Neuronal stem cell (in vitro differentiated cells): ENCODE measurements around the gene TYRO3.

ENCODE experiments used
- DNase-seq: peaks from one replicate; pipeline ENCODE4 v3.0.0-alpha.2; 2013; ENCODE audit warnings: low spot score
- H2AFZ ChIP-seq: one replicate; pipeline ENCODE4 v1.6.1; 2013; ENCODE audit warnings: mild to moderate bottlenecking, low read length, inconsistent platforms
- H2AK5ac ChIP-seq: 2 replicates; pipeline ENCODE4 v1.6.1; 2013; ENCODE audit warnings: low read depth, mild to moderate bottlenecking, inconsistent platforms, low read length, moderate library complexity, mixed read lengths
- H2BK120ac ChIP-seq: 2 replicates; pipeline ENCODE4 v1.6.1; 2013; ENCODE audit warnings: low read depth, mild to moderate bottlenecking, inconsistent platforms, low read length, moderate library complexity, mixed read lengths
- H2BK12ac ChIP-seq: one replicate; pipeline ENCODE4 v1.6.1; 2013; ENCODE audit warnings: low read length, inconsistent platforms
- H2BK15ac ChIP-seq: 2 replicates; pipeline ENCODE4 v1.6.1; 2013; ENCODE audit warnings: mild to moderate bottlenecking, low read length, inconsistent platforms, mixed read lengths
- H2BK5ac ChIP-seq: one replicate; pipeline ENCODE4 v1.6.1; 2013; ENCODE audit warnings: inconsistent platforms, mild to moderate bottlenecking, low read length, moderate library complexity
- H3K14ac ChIP-seq: one replicate; pipeline ENCODE4 v1.6.1; 2013; ENCODE audit warnings: low read length, inconsistent platforms
- H3K18ac ChIP-seq: 2 replicates; pipeline ENCODE4 v1.6.1; 2013; ENCODE audit warnings: low read length, inconsistent platforms
- H3K23ac ChIP-seq: 2 replicates; pipeline ENCODE4 v1.6.1; 2013; ENCODE audit warnings: low read depth, mild to moderate bottlenecking, mixed read lengths, low read length, inconsistent platforms; ENCODE audit not compliant: poor library complexity
- H3K27ac ChIP-seq: replicated peaks from 3 replicates; pipeline ENCODE4 v1.5.1; 2013; ENCODE audit warnings: low read length, inconsistent platforms
- H3K27me3 ChIP-seq, 3 experiments: 2 replicates each; pipeline ENCODE4 v1.6.1; 2013; ENCODE audit warnings: low read length in 3 of 3, mild to moderate bottlenecking in 2 of 3, inconsistent platforms in 1 of 3, low read depth in 1 of 3, mixed read lengths in 1 of 3, moderate library complexity in 1 of 3; ENCODE audit not compliant: control insufficient read depth in 3 of 3, insufficient read depth in 3 of 3
- H3K36me3 ChIP-seq, 2 donors: replicated peaks in 1 of 2; 2 replicates each; pipeline ENCODE4 v1.6.1; 2013; ENCODE audit warnings: low read length in 2 of 2; ENCODE audit not compliant: control insufficient read depth in 2 of 2, insufficient read depth in 2 of 2
- H3K4ac ChIP-seq: 2 replicates; pipeline ENCODE4 v1.6.1; 2013; ENCODE audit warnings: inconsistent platforms, mild to moderate bottlenecking, low read length, moderate library complexity
- H3K4me1 ChIP-seq, 2 donors: 1 replicate in 1 of 2; 2 replicates in 1 of 2; pipeline ENCODE4 v1.6.1; 2013; ENCODE audit warnings: low read length in 2 of 2, low read depth in 1 of 2; ENCODE audit not compliant: control insufficient read depth in 2 of 2, insufficient read depth in 1 of 2
- H3K4me2 ChIP-seq: one replicate; pipeline ENCODE4 v1.6.1; 2013; ENCODE audit warnings: mild to moderate bottlenecking, low read length, inconsistent platforms; ENCODE audit not compliant: insufficient read depth, poor library complexity, severe bottlenecking
- H3K4me3 ChIP-seq, 2 donors: 2 replicates each; pipeline ENCODE4 v1.5.1; 2013; ENCODE audit warnings: low read length in 2 of 2, mild to moderate bottlenecking in 2 of 2, inconsistent platforms in 1 of 2, moderate library complexity in 1 of 2
- H3K79me1 ChIP-seq: one replicate; pipeline ENCODE4 v1.6.1; 2013; ENCODE audit warnings: low read depth, mild to moderate bottlenecking, inconsistent platforms, low read length, moderate library complexity
- H3K9ac ChIP-seq: one replicate; pipeline ENCODE4 v1.6.1; 2013; ENCODE audit warnings: mild to moderate bottlenecking, low read depth, low read length, inconsistent platforms; ENCODE audit not compliant: poor library complexity
- H3K9me3 ChIP-seq, 2 donors: replicated peaks in 1 of 2; 2 replicates each; pipeline versions ENCODE3 to v1.6.1; 2013; ENCODE audit warnings: low read length in 2 of 2, mild to moderate bottlenecking in 2 of 2, inconsistent platforms in 1 of 2, low read depth in 1 of 2, mixed read lengths in 1 of 2, moderate library complexity in 1 of 2; ENCODE audit not compliant: control insufficient read depth in 2 of 2, insufficient read depth in 1 of 2
- H4K8ac ChIP-seq: one replicate; pipeline ENCODE4 v1.6.1; 2013; ENCODE audit warnings: low read depth, mild to moderate bottlenecking, inconsistent platforms, low read length, moderate library complexity
- H4K91ac ChIP-seq: one replicate; pipeline ENCODE4 v1.6.1; 2013; ENCODE audit warnings: low read length, low read depth, mild to moderate bottlenecking, inconsistent platforms; ENCODE audit not compliant: poor library complexity
- WGBS, 2 donors: extraction: QIAGEN DNeasy Blood & Tissue Kit; methylation state at CpG; one replicate each; pipeline ENCODE4 v1.1.7; 2013; ENCODE audit warnings: missing lambda C conversion rate in 2 of 2, mixed read lengths in 1 of 2; ENCODE audit not compliant: insufficient read length in 2 of 2, insufficient replicate concordance in 1 of 2; ENCODE audit errors: extremely low coverage in 2 of 2; 5-methylcytosine and 5-hydroxymethylcytosine counted together

TYRO3 gene

DNA sequence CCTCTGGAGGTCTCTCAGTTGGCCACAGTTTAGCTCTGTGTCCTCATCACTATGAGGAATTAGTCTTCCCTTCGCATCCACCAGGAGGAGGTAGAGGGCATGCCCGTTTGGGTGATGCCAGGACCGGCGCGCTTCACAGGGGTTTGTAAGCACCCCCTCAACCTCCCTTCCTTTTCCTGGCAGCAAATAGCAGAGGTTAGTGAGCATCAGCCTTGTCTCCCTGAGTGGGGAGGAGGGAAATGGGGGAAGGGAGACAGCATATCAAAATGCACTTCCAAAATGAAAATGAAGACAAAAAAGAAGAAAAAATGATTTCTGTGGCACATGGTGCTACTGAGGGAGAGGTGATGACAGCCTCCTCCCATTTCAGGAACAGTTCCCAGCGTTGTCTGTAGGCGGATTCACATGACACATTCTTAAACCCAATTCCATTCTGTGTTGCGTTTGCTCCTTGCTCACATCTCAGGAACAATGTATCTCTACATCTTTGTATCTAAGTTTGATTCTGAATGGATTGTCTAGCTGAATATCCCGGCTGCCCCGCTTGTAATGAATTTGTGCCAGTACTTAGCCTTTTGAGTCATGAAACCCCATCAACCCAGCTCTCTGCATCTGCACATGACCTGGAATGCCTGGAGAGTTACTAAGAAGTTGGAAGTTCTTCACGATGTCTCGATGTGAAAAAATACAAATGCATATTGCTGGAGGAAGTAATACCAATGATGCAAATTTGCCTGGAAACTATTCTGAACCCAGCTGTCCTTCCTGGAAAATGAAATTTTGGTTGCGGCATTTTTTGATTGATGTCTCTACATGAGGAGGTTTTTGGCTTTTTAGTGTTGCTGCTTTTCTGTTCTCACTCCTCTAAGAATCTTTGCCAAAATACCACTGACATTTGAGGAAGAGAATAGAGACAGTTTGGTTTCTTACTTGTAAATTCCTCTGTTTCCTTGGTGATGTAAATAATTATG is 45.2 kb downstream of the TYRO3 start:
- Histone ChIP-seq H3K9ac (no peak overlapping the region), H3K79me1 (no peaks in the 10 kb centered on the region), H2AK5ac (no peak overlapping the region), H3K23ac (no peak overlapping the region), H3K27me3 (peaks cover 0 to 3% (median 0%) of the 10 kb centered on the region in 3 experiments), H3K4ac (no peak overlapping the region), H2AFZ (peak overlapping the region; percentile 75), H2BK5ac (no peak overlapping the region), H3K4me3 (no peak overlapping the region), H3K27ac (no peak overlapping the region), H3K18ac (no peak overlapping the region), H3K36me3 (no peaks in the 10 kb centered on the region), H3K9me3 (no peaks in the 10 kb centered on the region), H2BK120ac (no peak overlapping the region), H3K4me2 (no peak overlapping the region), H2BK15ac (no peak overlapping the region), H2BK12ac (no peak overlapping the region), H4K8ac (no peak overlapping the region), H3K14ac (no peak overlapping the region), H3K4me1 (peaks cover 0 to 1% of the 10 kb centered on the region in 2 donors), H4K91ac (no peak overlapping the region)
- peak; percentile 47 for DNase-seq
- no CpG with 5 or more reads among the region's 13 CpGs for WGBS, 2 donors

DNA sequence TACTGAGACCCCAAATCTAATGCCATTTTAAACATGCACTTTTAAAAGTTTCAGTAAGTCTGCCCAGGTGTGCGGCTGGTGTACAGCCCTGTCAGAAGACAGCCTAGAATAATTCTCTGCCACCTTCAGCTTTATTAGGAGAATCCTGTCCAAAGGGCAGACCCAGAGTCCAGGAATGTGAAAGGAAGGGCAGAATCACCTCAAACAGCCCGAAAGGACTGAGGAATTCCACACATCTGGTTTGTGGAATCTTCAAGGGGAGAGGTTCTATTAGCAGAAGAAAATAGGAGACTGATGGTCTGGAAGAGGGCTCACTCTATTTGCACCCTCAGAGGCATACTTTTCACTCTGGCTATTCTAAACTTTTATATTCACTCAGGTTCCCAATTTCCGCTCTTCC is 46.6 kb downstream of the TYRO3 start:
- Histone ChIP-seq H2BK15ac (no peak overlapping the region), H3K4me3 (no peak overlapping the region), H2AFZ (no peak overlapping the region), H2BK120ac (no peak overlapping the region), H2BK12ac (no peak overlapping the region), H3K36me3 (no peaks in the 10 kb centered on the region), H2BK5ac (no peak overlapping the region), H3K23ac (no peak overlapping the region), H3K27me3 (peaks cover 0 to 3% (median 0%) of the 10 kb centered on the region in 3 experiments), H3K4ac (no peak overlapping the region), H3K18ac (no peak overlapping the region), H3K9ac (no peak overlapping the region), H4K8ac (no peak overlapping the region), H3K4me1 (peaks cover 0 to 1% of the 10 kb centered on the region in 2 donors), H4K91ac (no peak overlapping the region), H3K4me2 (no peak overlapping the region), H3K79me1 (no peaks in the 10 kb centered on the region), H3K27ac (no peak overlapping the region), H3K14ac (no peak overlapping the region), H2AK5ac (no peak overlapping the region), H3K9me3 (no peaks in the 10 kb centered on the region)
- WGBS, 2 donors = no CpG with 5 or more reads among the region's 3 CpGs
- no peak for DNase-seq

DNA sequence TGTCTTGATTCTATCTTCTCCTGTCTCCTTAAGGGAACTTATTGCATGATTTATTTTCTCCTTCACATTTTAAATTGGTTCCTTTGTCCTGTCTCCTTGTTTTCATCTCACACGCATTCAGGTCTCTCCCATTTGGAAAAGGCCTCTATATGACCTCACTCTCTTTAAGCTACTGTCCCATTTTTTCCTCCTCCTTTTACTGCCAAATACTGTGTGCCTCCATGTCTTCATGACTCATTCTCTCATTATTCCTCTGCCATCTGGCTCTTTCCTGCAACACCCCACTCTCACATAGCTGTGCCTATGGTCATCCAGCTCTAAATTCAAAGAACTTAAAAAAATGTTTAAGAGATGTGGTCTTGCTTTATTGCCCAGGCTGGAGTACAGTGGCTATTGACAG is 48.0 kb downstream of the TYRO3 start:
- Histone ChIP-seq H4K91ac (no peak overlapping the region), H3K27me3 (peaks cover 0 to 3% (median 0%) of the 10 kb centered on the region in 3 experiments), H2BK120ac (no peak overlapping the region), H2BK15ac (no peak overlapping the region), H3K9me3 (no peaks in the 10 kb centered on the region), H3K14ac (no peak overlapping the region), H2AK5ac (no peak overlapping the region), H3K79me1 (no peaks in the 10 kb centered on the region), H2BK12ac (no peak overlapping the region), H2BK5ac (no peak overlapping the region), H3K4ac (no peak overlapping the region), H3K4me3 (no peak overlapping the region), H3K4me1 (peaks cover 0 to 1% of the 10 kb centered on the region in 2 donors), H3K4me2 (no peak overlapping the region), H3K23ac (no peak overlapping the region), H3K18ac (no peak overlapping the region), H3K27ac (no peak overlapping the region), H3K9ac (no peak overlapping the region), H2AFZ (no peak overlapping the region), H4K8ac (no peak overlapping the region), H3K36me3 (no peaks in the 10 kb centered on the region)
- no peak for DNase-seq
- no CpG with 5 or more reads among the region's 1 CpG for WGBS, 2 donors

DNA sequence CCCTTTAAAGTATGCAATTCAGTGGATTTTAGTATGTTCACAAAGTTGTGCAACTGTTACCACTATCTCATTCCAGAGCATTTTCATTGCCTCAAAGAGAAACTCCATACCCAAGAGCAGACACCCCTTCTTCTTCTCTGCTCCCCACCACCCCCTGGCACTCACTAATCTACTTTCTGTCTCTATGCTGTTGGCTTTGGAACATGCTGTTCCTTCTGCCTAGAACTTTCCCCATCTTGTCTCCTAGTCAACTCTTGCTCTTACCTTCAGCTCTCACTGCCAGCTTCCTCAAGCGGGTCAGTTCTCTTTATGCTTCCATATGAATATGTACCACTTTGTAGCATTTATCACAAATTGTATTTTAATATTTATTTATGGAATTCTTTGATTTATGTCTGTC is 50.1 kb downstream of the TYRO3 start:
- H3K4me1 ChIP-seq = no peaks in the 10 kb centered on the region
- no CpG with 5 or more reads among the region's 1 CpG for WGBS, 2 donors

More for the DNA sequence above, 50.1 kb downstream of the TYRO3 start:
- no peak overlapping the region for H2BK5ac ChIP-seq
- H2AK5ac ChIP-seq = no peak overlapping the region
- no peaks in the 10 kb centered on the region for H3K27me3 ChIP-seq
- no peak overlapping the region for H2AFZ ChIP-seq
- H3K79me1 ChIP-seq = no peaks in the 10 kb centered on the region
- no peaks in the 10 kb centered on the region for H3K36me3 ChIP-seq
- no peak overlapping the region for H2BK15ac ChIP-seq
- no peak overlapping the region for H2BK120ac ChIP-seq
- no peak overlapping the region for H4K91ac ChIP-seq
- no peak overlapping the region for H3K9ac ChIP-seq
- H3K23ac ChIP-seq = no peak overlapping the region
- H3K4me2 ChIP-seq = no peak overlapping the region
- no peak overlapping the region for H3K18ac ChIP-seq
- no peaks in the 10 kb centered on the region for H3K9me3 ChIP-seq
- no peak overlapping the region for H3K4me3 ChIP-seq
- H3K27ac ChIP-seq = no peak overlapping the region
- no peak overlapping the region for H3K4ac ChIP-seq
- no peak overlapping the region for H2BK12ac ChIP-seq
- no peak for DNase-seq
- no peak overlapping the region for H3K14ac ChIP-seq
- no peak overlapping the region for H4K8ac ChIP-seq
